Measurements from ENCODE around the gene SLC2A11.

- TF ChIP-seq CTCF (conservative IDR thresholded peaks at IDR 0.05; ENCODE audit: low read length), result no peak
- TF ChIP-seq EZH2phosphoT487 (IDR thresholded peaks at IDR 0.05; ENCODE audit: borderline replicate concordance, low read depth, low read length), result no peak
Measured at GRCh38 chr22:23833017-23833751, 24.5 kb upstream of the SLC2A11 start.

All from OCI-LY7 (cell line).